Transverse colon (tissue), 3 donors: Measurements from ENCODE around the gene ENGASE.

ENCODE experiments used
- EP300 ChIP-seq: sonication (generic); formaldehyde crosslinking; IDR thresholded peaks from one replicate; pipeline ENCODE4 v1.6.1; 2017; ENCODE audit warnings: antibody characterized with exemption, low read depth
- TF ChIP-seq, protein P1 (sequence below), 5 experiments: fragments of 200-600 bp in 3 of 5; fragments of 450-650 bp in 2 of 5; sonication (generic) in 3 of 5; IDR thresholded peaks; 1 replicate in 2 of 5; 2 replicates in 3 of 5; pipeline ENCODE4 v1.5.1; 2016 to 2017; ENCODE audit warnings: antibody characterized with exemption in 5 of 5, inconsistent platforms in 3 of 5, mild to moderate bottlenecking in 2 of 5, moderate library complexity in 1 of 5

DNA sequence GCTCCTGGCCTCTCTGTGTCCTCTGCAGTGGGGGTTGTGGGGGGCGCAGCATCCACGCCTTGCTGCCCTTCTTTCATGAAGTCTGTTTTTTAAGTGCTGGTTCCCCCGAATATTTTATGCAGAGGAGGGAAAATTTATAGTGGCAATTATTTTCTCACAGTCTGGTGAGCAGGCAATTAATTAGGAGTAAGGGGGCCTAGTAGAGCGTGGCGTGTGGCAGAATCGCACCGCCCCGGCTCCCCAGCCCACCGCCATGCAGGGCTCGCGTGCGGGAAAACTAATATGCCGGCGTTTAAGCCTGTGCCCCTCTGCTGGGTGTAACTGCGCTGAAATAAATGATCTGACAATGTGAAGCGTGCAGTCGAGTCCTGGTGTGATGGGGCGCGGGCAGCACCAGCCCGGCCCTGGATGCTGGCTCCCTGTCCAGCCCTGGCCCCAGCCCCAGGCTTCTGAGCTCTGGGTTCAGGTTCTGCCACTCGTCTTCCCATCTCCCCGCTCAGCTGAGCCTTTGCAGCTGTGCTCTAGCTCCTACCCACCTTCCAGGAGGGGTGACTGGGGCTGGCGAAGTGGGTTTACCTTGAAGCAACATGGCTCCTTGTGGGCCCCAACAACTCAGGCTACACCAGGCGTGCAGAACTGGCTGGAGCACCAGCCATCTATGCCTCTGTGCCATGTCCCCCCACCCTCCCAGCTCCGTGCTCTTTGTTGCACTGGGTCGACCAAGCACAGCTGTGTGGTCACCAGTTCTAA, 13.8 kb downstream of the ENGASE start:
- TF ChIP-seq EP300: no peak
- TF ChIP-seq, protein P1, sequence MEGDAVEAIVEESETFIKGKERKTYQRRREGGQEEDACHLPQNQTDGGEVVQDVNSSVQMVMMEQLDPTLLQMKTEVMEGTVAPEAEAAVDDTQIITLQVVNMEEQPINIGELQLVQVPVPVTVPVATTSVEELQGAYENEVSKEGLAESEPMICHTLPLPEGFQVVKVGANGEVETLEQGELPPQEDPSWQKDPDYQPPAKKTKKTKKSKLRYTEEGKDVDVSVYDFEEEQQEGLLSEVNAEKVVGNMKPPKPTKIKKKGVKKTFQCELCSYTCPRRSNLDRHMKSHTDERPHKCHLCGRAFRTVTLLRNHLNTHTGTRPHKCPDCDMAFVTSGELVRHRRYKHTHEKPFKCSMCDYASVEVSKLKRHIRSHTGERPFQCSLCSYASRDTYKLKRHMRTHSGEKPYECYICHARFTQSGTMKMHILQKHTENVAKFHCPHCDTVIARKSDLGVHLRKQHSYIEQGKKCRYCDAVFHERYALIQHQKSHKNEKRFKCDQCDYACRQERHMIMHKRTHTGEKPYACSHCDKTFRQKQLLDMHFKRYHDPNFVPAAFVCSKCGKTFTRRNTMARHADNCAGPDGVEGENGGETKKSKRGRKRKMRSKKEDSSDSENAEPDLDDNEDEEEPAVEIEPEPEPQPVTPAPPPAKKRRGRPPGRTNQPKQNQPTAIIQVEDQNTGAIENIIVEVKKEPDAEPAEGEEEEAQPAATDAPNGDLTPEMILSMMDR (IDR thresholded peaks at IDR 0.05): no peak
